Breast epithelium (tissue), 3 donors: Measurements from ENCODE around the gene IL10.
A peak's percentile ranks its signal among the peaks of the same experiment; 100 is the strongest.

Experiments
- CTCF ChIP-seq, 3 donors: fragments of 450-650 bp; IDR thresholded peaks; one replicate each; pipeline ENCODE4 v1.5.1; 2016 to 2017; ENCODE audit warnings: antibody characterized with exemption in 3 of 3, mild to moderate bottlenecking in 3 of 3, moderate library complexity in 3 of 3
- POLR2AphosphoS5 ChIP-seq, 3 donors: sonication (generic); formaldehyde crosslinking; IDR thresholded peaks; one replicate each; pipeline ENCODE4 v1.6.1; 2017; ENCODE audit warnings: antibody characterized with exemption in 3 of 3

GRCh38 chr1:206734499-206735142 lies 37.7 kb downstream of the IL10 start:
- TF ChIP-seq CTCF (IDR thresholded peaks at IDR 0.05): peak; percentile 72 to 78 (median 73)
- TF ChIP-seq POLR2AphosphoS5 (IDR thresholded peaks at IDR 0.05): no peak
